Loucy (cell line): ENCODE results near the gene AMN.

Experiments
- H2AFZ ChIP-seq: fragments of 200-600 bp; sonication (generic); 2 replicates; pipeline ENCODE4 v1.6.0; 2016; ENCODE audit warnings: antibody characterized with exemption, mild to moderate bottlenecking, low read length, moderate library complexity
- H3F3A ChIP-seq: fragments of 200-600 bp; 2 replicates; pipeline ENCODE4 v1.6.0; 2016; ENCODE audit warnings: antibody characterized with exemption, low read depth, mild to moderate bottlenecking
- H3K27me3 ChIP-seq: fragments of 200-600 bp; sonication (generic); 2 replicates; pipeline ENCODE4 v1.6.1; 2014; ENCODE audit warnings: low read length, mild to moderate bottlenecking; ENCODE audit not compliant: insufficient read depth, poor library complexity, severe bottlenecking
- H3K36me3 ChIP-seq: fragments of 200-600 bp; sonication (generic); 2 replicates; pipeline ENCODE4 v1.6.1; 2016; ENCODE audit warnings: low read length; ENCODE audit not compliant: insufficient read depth
- H3K4me1 ChIP-seq: fragments of 200-600 bp; sonication (generic); 2 replicates; pipeline ENCODE4 v1.5.1; 2014; ENCODE audit warnings: low read length, mild to moderate bottlenecking; ENCODE audit not compliant: insufficient read depth, poor library complexity, severe bottlenecking
- H3K4me2 ChIP-seq: fragments of 200-600 bp; sonication (generic); 2 replicates; pipeline ENCODE4 v1.6.0; 2014; ENCODE audit warnings: antibody characterized with exemption, low read length, low read depth, mild to moderate bottlenecking; ENCODE audit not compliant: poor library complexity, severe bottlenecking
- H3K4me3 ChIP-seq: fragments of 200-600 bp; sonication (generic); 2 replicates; pipeline ENCODE4 v1.5.1; 2014; ENCODE audit warnings: low read length, mild to moderate bottlenecking, mixed read lengths; ENCODE audit not compliant: poor library complexity, severe bottlenecking
- H3K79me2 ChIP-seq: fragments of 200-600 bp; sonication (generic); 2 replicates; pipeline ENCODE4 v1.6.1; 2014; ENCODE audit warnings: low read length; ENCODE audit not compliant: insufficient read depth
- H3K9ac ChIP-seq: fragments of 200-600 bp; sonication (generic); 2 replicates; pipeline ENCODE4 v1.6.0; 2014; ENCODE audit warnings: mild to moderate bottlenecking, low read depth, low read length, moderate library complexity; ENCODE audit not compliant: poor library complexity, severe bottlenecking
- H3K9me2 ChIP-seq: fragments of 200-600 bp; sonication (generic); replicated peaks from 2 replicates; pipeline ENCODE4 v1.6.1; 2016; ENCODE audit warnings: low read depth, low read length, mixed read lengths
- H3K9me3 ChIP-seq: fragments of 200-600 bp; sonication (generic); 2 replicates; pipeline ENCODE4 v1.6.1; 2014; ENCODE audit warnings: mild to moderate bottlenecking, antibody characterized with exemption, low read length, low read depth; ENCODE audit not compliant: insufficient read depth
- H4K20me1 ChIP-seq: fragments of 200-600 bp; sonication (generic); 2 replicates; pipeline ENCODE4 v1.6.0; 2014; ENCODE audit warnings: antibody characterized with exemption, low read length, mild to moderate bottlenecking; ENCODE audit not compliant: insufficient read depth, poor library complexity, severe bottlenecking
- EZH2phosphoT487 ChIP-seq: fragments of 200-600 bp; IDR thresholded peaks from 2 replicates; pipeline ENCODE4 v1.6.1; 2018; ENCODE audit warnings: antibody characterized with exemption, mild to moderate bottlenecking, moderate library complexity, borderline replicate concordance
- TF ChIP-seq, protein P1 (sequence below): fragments of 200-600 bp; sonication (generic); conservative IDR thresholded peaks from 2 replicates; pipeline ENCODE4 v1.5.1; 2014; ENCODE audit warnings: mild to moderate bottlenecking, antibody characterized with exemption, low read length

AMN gene

DNA sequence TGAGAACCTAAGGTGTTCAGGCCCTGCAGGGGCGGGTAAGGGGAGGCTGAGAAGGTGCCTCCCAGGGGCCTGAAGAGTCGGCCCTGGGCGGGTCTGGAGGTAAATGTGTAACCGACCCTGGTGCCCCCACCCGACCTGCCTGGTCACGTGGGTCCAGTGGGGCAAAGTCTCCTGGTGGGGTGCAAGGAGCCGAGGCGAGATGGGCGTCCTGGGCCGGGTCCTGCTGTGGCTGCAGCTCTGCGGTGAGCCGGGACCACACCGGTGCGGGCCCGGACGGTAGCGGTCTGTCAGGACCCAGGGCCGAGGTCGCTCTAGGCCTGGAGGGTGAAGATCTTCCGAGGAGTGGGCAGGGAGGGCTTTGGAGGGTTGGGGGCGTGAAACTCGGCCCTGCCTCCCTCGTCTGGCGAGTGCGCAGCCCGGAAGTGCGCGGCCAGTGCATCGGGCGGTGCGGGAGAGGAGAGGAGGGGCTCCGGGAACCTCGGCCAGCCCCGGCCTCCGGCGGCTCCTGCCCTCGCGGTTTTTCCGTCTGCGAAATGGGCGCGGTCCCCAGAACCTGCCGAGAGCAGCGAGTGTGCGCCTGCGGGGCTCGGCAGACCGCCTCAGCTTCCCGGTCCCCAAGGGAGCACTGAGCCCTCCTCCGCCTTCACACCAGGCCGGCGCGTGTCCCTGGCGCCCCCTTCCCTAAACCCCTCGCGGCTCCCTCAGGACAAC, at the start of gene AMN:
AMN (plus strand) TSS at position 174 of the 711 bp plus-strand sequence; CDS start at position 200, 26 bp downstream.
- no peak within 1 kb of the TSS for H3K9ac ChIP-seq
- no peaks in the 10 kb centered on the region for H3F3A ChIP-seq
- H3K4me1 ChIP-seq = peaks cover 2% of the 10 kb centered on the region
- no peak within 1 kb of the TSS for H3K4me2 ChIP-seq
- H3K27me3 ChIP-seq = no peaks in the 10 kb centered on the region
- no peak within 1 kb of the TSS for H2AFZ ChIP-seq
- no peaks in the 10 kb centered on the region for H3K79me2 ChIP-seq
- no peaks in the 10 kb centered on the region for H4K20me1 ChIP-seq
- H3K36me3 ChIP-seq = no peaks in the 10 kb centered on the region
- TF ChIP-seq, protein P1, sequence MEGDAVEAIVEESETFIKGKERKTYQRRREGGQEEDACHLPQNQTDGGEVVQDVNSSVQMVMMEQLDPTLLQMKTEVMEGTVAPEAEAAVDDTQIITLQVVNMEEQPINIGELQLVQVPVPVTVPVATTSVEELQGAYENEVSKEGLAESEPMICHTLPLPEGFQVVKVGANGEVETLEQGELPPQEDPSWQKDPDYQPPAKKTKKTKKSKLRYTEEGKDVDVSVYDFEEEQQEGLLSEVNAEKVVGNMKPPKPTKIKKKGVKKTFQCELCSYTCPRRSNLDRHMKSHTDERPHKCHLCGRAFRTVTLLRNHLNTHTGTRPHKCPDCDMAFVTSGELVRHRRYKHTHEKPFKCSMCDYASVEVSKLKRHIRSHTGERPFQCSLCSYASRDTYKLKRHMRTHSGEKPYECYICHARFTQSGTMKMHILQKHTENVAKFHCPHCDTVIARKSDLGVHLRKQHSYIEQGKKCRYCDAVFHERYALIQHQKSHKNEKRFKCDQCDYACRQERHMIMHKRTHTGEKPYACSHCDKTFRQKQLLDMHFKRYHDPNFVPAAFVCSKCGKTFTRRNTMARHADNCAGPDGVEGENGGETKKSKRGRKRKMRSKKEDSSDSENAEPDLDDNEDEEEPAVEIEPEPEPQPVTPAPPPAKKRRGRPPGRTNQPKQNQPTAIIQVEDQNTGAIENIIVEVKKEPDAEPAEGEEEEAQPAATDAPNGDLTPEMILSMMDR = no peak
- TF ChIP-seq EZH2phosphoT487 = no peak
- H3K4me3 ChIP-seq = no peak within 1 kb of the TSS
- no peaks in the 10 kb centered on the region for H3K9me3 ChIP-seq
- no peaks in the 10 kb centered on the region for H3K9me2 ChIP-seq

DNA sequence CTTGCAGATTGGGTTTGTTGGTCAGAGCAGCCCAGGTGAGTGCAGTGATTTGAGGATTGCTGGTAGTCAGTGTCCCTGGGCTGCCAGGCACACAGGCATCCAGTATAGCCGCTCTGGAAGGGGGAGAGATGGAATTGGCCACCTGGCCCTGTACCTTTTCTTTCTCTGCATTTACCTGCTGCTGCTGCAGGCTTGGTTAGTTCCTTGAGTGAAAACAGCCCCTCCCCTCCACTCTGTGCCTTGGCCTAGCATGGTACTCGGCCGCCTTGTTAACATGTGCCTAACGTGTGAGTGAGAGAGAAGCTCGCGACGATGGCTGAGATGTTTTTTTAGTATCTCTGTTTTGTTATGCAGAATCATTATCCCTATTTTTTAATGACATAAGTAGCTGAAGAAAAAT, 49.3 kb upstream of the AMN start:
- TF ChIP-seq EZH2phosphoT487 = no peak
- TF ChIP-seq, protein P1 = no peak
- Histone ChIP-seq H3F3A (no peaks in the 10 kb centered on the region), H2AFZ (no peak overlapping the region), H3K4me2 (no peak overlapping the region), H3K9me2 (no peaks in the 10 kb centered on the region), H3K4me3 (no peak overlapping the region), H3K36me3 (peaks cover 65% of the 10 kb centered on the region; the same call in 1 of the 2 replicates), H3K4me1 (no peaks in the 10 kb centered on the region), H3K27me3 (no peaks in the 10 kb centered on the region), H4K20me1 (no peaks in the 10 kb centered on the region), H3K9me3 (no peaks in the 10 kb centered on the region), H3K79me2 (no peaks in the 10 kb centered on the region), H3K9ac (no peak overlapping the region)

DNA sequence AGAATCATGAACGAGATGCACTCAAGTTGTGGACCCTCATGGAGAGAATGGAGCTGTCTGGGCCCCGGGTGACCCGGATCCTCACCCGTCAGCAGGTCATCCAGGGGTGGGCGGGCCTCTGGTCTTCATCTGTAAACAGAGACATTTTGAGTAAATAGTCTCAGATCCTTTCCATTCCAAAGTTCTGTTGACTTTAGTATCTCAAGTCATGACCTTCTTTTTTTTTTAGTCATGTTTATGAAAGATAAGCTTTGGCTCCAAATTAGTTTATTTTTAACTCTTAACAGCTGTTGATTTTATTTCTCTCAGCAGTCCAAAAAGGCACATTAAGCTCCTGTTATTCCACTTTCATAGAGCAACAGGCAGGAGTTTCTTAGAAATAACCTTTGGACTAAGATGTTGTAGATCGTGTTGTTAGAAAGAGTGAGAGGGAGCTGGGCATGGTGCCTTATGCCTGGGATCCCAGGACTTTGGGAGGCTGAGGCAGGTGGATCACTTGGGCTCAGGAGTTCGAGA, 48.9 kb upstream of the AMN start:
- Histone ChIP-seq H3K9ac (no peak overlapping the region), H3K9me3 (no peaks in the 10 kb centered on the region), H3K9me2 (no peaks in the 10 kb centered on the region), H3F3A (no peaks in the 10 kb centered on the region), H3K4me3 (no peak overlapping the region), H3K4me1 (no peaks in the 10 kb centered on the region), H3K36me3 (peaks cover 69% of the 10 kb centered on the region; the same call in 1 of the 2 replicates), H3K4me2 (no peak overlapping the region), H3K27me3 (no peaks in the 10 kb centered on the region), H3K79me2 (no peaks in the 10 kb centered on the region), H4K20me1 (no peaks in the 10 kb centered on the region), H2AFZ (no peak overlapping the region)
- TF ChIP-seq EZH2phosphoT487 = no peak
- TF ChIP-seq, protein P1 = no peak
